SK-N-SH treated with all-trans-retinoic acid at 6 μM for 48 hours (cell line): Measurements from ENCODE around the gene KIF2C.
"Not testable (repeated sequence)": the region's sequence is repeated elsewhere in the genome, so short reads cannot be mapped to it uniquely, and the experiment has no call there.

Source experiments
- ATAC-seq: fragments of 200-7000 bp; cut with Tn5 transposase; 3 replicates; pipeline ENCODE4 v1.9.1; 2020; ENCODE audit warnings: mild to moderate bottlenecking, moderate library complexity
- ARNTL ChIP-seq: fragments of 450-650 bp; formaldehyde crosslinking; IDR thresholded peaks from 2 replicates; pipeline ENCODE4 v1.5.0; 2020; ENCODE audit warnings: low read depth, mild to moderate bottlenecking, moderate library complexity, borderline replicate concordance
- BACH2 ChIP-seq: fragments of 250-450 bp; sonication (Bioruptor Pico); IDR thresholded peaks from 2 replicates; pipeline ENCODE4 v1.9.0; 2021; ENCODE audit warnings: mild to moderate bottlenecking, borderline replicate concordance
- CREB5 ChIP-seq: fragments of 250-450 bp; sonication (Bioruptor Pico); IDR thresholded peaks from 2 replicates; pipeline ENCODE4 v1.5.1; 2020; ENCODE audit warnings: low read depth, mild to moderate bottlenecking, moderate library complexity
- CSDC2 ChIP-seq: fragments of 250-450 bp; sonication (Bioruptor Pico); IDR thresholded peaks from 2 replicates; pipeline ENCODE4 v1.5.0; 2020; ENCODE audit warnings: mild to moderate bottlenecking, moderate library complexity
- CSRNP3 ChIP-seq: fragments of 250-450 bp; sonication (Bioruptor Pico); IDR thresholded peaks from 2 replicates; pipeline ENCODE4 v1.5.1; 2021; ENCODE audit warnings: mild to moderate bottlenecking, moderate library complexity
- ESRRG ChIP-seq: fragments of 250-450 bp; sonication (Bioruptor Pico); IDR thresholded peaks from 2 replicates; pipeline ENCODE4 v1.6.1; 2021; ENCODE audit warnings: mild to moderate bottlenecking
- ISL1 ChIP-seq: fragments of 250-450 bp; sonication (Bioruptor Pico); IDR thresholded peaks from 2 replicates; pipeline ENCODE4 v2.1.2; 2022; ENCODE audit warnings: mild to moderate bottlenecking, moderate library complexity
- OSR1 ChIP-seq: fragments of 250-450 bp; sonication (Bioruptor Pico); IDR thresholded peaks from 2 replicates; pipeline ENCODE4 v1.8.0; 2022; ENCODE audit warnings: moderate library complexity, mild to moderate bottlenecking, inconsistent platforms
- PATZ1 ChIP-seq: fragments of 250-450 bp; sonication (Bioruptor Pico); IDR thresholded peaks from 2 replicates; pipeline ENCODE4 v1.8.0; 2020; ENCODE audit warnings: mild to moderate bottlenecking, moderate library complexity, borderline replicate concordance
- POU6F1 ChIP-seq: fragments of 250-450 bp; sonication (Bioruptor Pico); IDR thresholded peaks from 2 replicates; pipeline ENCODE4 v1.8.0; 2021; ENCODE audit warnings: low read depth, mild to moderate bottlenecking, moderate library complexity, borderline replicate concordance
- RARB ChIP-seq: fragments of 250-450 bp; sonication (Bioruptor Pico); IDR thresholded peaks from 2 replicates; pipeline ENCODE4 v1.8.0; 2021; ENCODE audit warnings: mild to moderate bottlenecking, moderate library complexity
- SNAI2 ChIP-seq: fragments of 250-450 bp; sonication (Bioruptor Pico); IDR thresholded peaks from 2 replicates; pipeline ENCODE4 v1.5.0; 2020; ENCODE audit warnings: mild to moderate bottlenecking, moderate library complexity
- TCF4 ChIP-seq: fragments of 250-450 bp; sonication (Bioruptor Pico); IDR thresholded peaks from 2 replicates; pipeline ENCODE4 v1.8.0; 2021; ENCODE audit warnings: mild to moderate bottlenecking, moderate library complexity, borderline replicate concordance
- TOX ChIP-seq: fragments of 250-450 bp; sonication (Bioruptor Pico); IDR thresholded peaks from 2 replicates; pipeline ENCODE4 v1.8.0; 2021; ENCODE audit warnings: mild to moderate bottlenecking, moderate library complexity, borderline replicate concordance
- TSHZ2 ChIP-seq: fragments of 250-450 bp; sonication (Bioruptor Pico); IDR thresholded peaks from 2 replicates; pipeline ENCODE4 v1.5.0; 2020; ENCODE audit warnings: mild to moderate bottlenecking, moderate library complexity
- ZC3H10 ChIP-seq: fragments of 250-450 bp; sonication (Bioruptor Pico); IDR thresholded peaks from 2 replicates; pipeline ENCODE4 v1.5.1; 2021; ENCODE audit warnings: mild to moderate bottlenecking, moderate library complexity
- ZFP3 ChIP-seq: fragments of 250-450 bp; sonication (Bioruptor Pico); IDR thresholded peaks from 2 replicates; pipeline ENCODE4 v1.5.0; 2020; ENCODE audit warnings: mild to moderate bottlenecking, moderate library complexity
- ZFP30 ChIP-seq: fragments of 450-650 bp; formaldehyde crosslinking; IDR thresholded peaks from 2 replicates; pipeline ENCODE4 v1.5.0; 2022; ENCODE audit warnings: mild to moderate bottlenecking, moderate library complexity
- ZNF565 ChIP-seq: fragments of 450-650 bp; formaldehyde crosslinking; conservative IDR thresholded peaks from 2 replicates; pipeline ENCODE4 v1.5.0; 2020; ENCODE audit warnings: low read depth, mild to moderate bottlenecking, moderate library complexity
- ZNF70 ChIP-seq: fragments of 450-650 bp; formaldehyde crosslinking; IDR thresholded peaks from 2 replicates; pipeline ENCODE4 v1.5.0; 2020; ENCODE audit warnings: mild to moderate bottlenecking, moderate library complexity
- ZNF8 ChIP-seq: fragments of 450-650 bp; formaldehyde crosslinking; IDR thresholded peaks from 2 replicates; pipeline ENCODE4 v1.5.0; 2020; ENCODE audit warnings: mild to moderate bottlenecking, moderate library complexity

Gene KIF2C

GRCh38 chr1:44733784-44734183, 5.9 kb upstream of the KIF2C start (continued):
- no peak for TF ChIP-seq POU6F1 (CRISPR knock-in tag)
- no peak for TF ChIP-seq ZC3H10
- TF ChIP-seq RARB, result no peak
- no peak for TF ChIP-seq CSRNP3 (CRISPR knock-in tag)
- no peak for TF ChIP-seq ESRRG (CRISPR knock-in tag)
- no peak for TF ChIP-seq ZNF70 (CRISPR knock-in tag)
- TF ChIP-seq SNAI2 (CRISPR knock-in tag), result no peak
- no peak for TF ChIP-seq BACH2 (CRISPR knock-in tag)

GRCh38 chr1:44735992-44736391, 3.6 kb upstream of the KIF2C start:
- TF ChIP-seq POU6F1 (CRISPR knock-in tag) (no peak), ESRRG (CRISPR knock-in tag) (no peak), ZFP3 (CRISPR knock-in tag) (no peak), CREB5 (CRISPR knock-in tag) (no peak), ARNTL (CRISPR knock-in tag) (no peak), ZNF8 (CRISPR knock-in tag) (no peak), CSRNP3 (CRISPR knock-in tag) (no peak), TSHZ2 (CRISPR knock-in tag) (no peak), ZFP30 (CRISPR knock-in tag) (no peak), SNAI2 (CRISPR knock-in tag) (no peak), OSR1 (no peak), ZNF565 (CRISPR knock-in tag) (no peak), TCF4 (no peak), ZNF70 (CRISPR knock-in tag) (no peak), ISL1 (CRISPR knock-in tag) (no peak), CSDC2 (CRISPR knock-in tag) (no peak), BACH2 (CRISPR knock-in tag) (no peak), TOX (CRISPR knock-in tag) (no peak), PATZ1 (CRISPR knock-in tag) (no peak)
- no peak for ATAC-seq

- ATAC-seq, result not testable (repeated sequence)
Measured at GRCh38 chr1:44738953-44739306, 707 bp upstream of the KIF2C start.
